GM19455 (cell line): Measurements from ENCODE around the gene CRELD2.

Experiments
- ATAC-seq: cut with Tn5 transposase; IDR thresholded peaks from one replicate; pipeline ENCODE4 v1.9.1; 2021; ENCODE audit not compliant: unreplicated experiment

The CRELD2 gene

GRCh38 chr22:49966041-49966773 lies 47.8 kb downstream of the CRELD2 start:
- no peak for ATAC-seq

- no peak for ATAC-seq
Measured at GRCh38 chr22:49966774-49967705, 48.6 kb downstream of the CRELD2 start.

GRCh38 chr22:49967706-49968208 lies 49.3 kb downstream of the CRELD2 start:
- ATAC-seq: no peak

GRCh38 chr22:49968313-49968830 lies 49.9 kb downstream of the CRELD2 start:
- ATAC-seq: no peak

GRCh38 chr22:49968831-49969661 lies 50.6 kb downstream of the CRELD2 start:
- ATAC-seq: no peak

- ATAC-seq: no peak
Measured at GRCh38 chr22:49969751-49970527, 51.5 kb downstream of the CRELD2 start.

- ATAC-seq: peak; percentile 46
Measured at GRCh38 chr22:49970528-49971231, 52.2 kb downstream of the CRELD2 start.

GRCh38 chr22:49971232-49972162 lies 53.1 kb downstream of the CRELD2 start:
- ATAC-seq: peak; percentile 25

- ATAC-seq: no peak
Measured at GRCh38 chr22:49972163-49973017, 54.0 kb downstream of the CRELD2 start.

- no peak for ATAC-seq
Measured at GRCh38 chr22:49973018-49973961, 54.9 kb downstream of the CRELD2 start.

GRCh38 chr22:49975543-49976389 lies 57.3 kb downstream of the CRELD2 start:
- ATAC-seq: no peak

- ATAC-seq: no peak
Measured at GRCh38 chr22:49976439-49977175, 58.2 kb downstream of the CRELD2 start.
